GOT3 (cell line): ENCODE measurements around the gene ZGLP1.

Source experiments
- DNase-seq: peaks from one replicate; lab custom pipeline; 2025; ENCODE audit warnings: mixed read lengths; lab: John Stamatoyannopoulos, UW

The ZGLP1 gene

DNA sequence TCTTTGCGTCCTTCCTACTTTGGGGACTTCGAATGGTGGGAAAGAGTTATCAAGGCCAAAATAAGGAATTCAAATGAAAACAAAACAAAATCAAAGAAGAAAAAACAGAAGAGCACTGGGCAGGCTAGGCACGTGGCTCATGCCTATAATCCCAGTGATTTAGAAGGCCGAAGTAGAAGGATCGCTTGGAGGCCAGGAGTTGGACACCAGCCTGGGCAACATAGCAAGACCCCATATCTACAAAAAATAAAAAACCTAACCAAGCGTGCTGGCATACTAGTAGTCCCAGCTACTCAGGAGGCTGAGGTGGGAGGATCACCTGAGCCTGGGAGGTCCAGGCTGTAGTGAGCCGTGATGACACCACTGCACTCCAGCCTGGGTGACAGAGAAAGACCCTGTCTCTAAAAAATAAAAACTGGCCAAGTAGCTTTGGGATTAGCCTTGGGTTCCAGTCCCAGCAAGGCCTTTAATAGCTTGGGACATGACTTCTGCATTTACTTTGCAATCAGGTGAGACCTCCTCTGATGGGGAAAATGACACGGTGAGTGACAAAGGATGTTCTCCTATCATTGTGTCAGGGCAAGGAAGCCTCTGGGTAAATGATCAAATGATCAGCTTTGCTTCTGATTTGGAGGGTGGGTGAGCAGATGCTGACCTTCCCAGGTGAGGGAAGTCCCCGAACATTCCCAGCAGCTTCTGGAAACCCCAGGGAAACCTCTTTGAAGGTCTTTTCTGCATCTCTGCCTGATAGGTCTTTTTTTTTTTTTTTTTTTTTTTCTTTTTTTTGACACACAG lies 31.6 kb downstream of the ZGLP1 start:
- DNase-seq: no peak

DNA sequence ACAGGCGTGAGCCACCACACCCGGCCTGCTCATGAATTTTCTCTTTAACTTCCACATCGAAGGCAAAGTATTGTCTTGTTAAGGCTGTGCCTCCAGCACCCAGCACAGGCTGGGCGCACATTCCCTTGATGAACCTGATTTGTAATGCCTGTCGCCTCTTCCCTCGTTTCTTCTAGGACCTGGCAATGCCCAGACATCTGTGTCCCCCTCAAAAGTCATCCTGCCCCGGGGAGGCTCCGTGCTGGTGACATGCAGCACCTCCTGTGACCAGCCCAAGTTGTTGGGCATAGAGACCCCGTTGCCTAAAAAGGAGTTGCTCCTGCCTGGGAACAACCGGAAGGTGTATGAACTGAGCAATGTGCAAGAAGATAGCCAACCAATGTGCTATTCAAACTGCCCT lies 35.0 kb downstream of the ZGLP1 start:
- DNase-seq: no peak

DNA sequence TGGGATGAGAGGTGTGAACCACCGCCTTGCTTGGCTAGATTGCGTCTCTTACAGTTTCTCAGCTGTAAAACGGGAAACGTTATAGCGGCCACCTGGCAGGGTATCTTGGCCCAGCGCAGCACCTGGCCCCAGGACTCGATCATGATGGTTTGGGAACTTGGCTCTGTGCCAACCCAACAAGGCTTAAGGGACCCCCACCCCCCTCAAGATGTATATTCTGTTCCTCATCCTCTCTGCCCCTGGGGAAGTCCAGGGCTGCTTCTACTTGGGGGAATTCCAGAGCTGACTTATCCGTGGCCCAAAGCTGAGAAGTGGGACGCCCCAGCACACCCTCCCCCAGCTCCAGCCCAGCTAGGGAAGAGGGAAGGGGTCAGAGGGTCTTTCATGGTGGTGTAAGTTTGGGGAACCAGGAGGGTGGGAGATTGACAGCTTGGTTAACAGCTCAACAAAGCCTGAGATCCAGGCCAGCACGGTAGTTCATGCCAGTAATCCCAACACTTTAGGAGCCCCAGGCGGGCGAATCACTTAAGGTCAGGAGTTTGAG lies 38.0 kb downstream of the ZGLP1 start:
- no peak for DNase-seq

DNA sequence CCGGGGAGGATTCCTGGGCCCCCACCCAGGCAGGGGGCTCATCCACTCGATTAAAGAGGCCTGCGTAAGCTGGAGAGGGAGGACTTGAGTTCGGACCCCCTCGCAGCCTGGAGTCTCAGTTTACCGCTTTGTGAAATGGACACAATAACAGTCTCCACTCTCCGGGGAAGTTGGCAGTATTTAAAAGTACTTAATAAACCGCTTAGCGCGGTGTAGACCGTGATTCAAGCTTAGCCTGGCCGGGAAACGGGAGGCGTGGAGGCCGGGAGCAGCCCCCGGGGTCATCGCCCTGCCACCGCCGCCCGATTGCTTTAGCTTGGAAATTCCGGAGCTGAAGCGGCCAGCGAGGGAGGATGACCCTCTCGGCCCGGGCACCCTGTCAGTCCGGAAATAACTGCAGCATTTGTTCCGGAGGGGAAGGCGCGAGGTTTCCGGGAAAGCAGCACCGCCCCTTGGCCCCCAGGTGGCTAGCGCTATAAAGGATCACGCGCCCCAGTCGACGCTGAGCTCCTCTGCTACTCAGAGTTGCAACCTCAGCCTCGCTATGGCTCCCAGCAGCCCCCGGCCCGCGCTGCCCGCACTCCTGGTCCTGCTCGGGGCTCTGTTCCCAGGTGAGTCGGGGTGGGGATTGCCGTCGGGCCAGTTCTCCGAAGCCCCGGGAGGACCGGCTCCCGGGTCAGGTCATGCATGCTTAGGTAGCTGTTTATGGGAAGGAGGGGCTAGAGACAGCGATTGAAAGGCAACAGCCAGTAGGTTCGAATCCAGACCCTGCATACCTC lies 38.8 kb downstream of the ZGLP1 start, which contains the start of gene ICAM1:
Gene ICAM1, plus strand, starts transcription at position 505 of the 779 bp plus-strand sequence. Its CDS starts 40 bp downstream, at position 545.
- DNase-seq: no peak

DNA sequence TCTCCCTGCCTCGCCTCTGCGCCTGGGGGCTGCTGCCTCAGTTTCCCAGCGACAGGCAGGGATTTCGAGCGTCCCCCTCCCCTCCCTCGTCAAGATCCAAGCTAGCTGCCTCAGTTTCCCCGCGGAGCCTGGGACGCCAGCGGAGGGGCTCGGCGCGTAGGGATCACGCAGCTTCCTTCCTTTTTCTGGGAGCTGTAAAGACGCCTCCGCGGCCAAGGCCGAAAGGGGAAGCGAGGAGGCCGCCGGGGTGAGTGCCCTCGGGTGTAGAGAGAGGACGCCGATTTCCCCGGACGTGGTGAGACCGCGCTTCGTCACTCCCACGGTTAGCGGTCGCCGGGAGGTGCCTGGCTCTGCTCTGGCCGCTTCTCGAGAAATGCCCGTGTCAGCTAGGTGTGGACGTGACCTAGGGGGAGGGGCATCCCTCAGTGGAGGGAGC lies 39.4 kb downstream of the ZGLP1 start:
- DNase-seq: no peak

DNA sequence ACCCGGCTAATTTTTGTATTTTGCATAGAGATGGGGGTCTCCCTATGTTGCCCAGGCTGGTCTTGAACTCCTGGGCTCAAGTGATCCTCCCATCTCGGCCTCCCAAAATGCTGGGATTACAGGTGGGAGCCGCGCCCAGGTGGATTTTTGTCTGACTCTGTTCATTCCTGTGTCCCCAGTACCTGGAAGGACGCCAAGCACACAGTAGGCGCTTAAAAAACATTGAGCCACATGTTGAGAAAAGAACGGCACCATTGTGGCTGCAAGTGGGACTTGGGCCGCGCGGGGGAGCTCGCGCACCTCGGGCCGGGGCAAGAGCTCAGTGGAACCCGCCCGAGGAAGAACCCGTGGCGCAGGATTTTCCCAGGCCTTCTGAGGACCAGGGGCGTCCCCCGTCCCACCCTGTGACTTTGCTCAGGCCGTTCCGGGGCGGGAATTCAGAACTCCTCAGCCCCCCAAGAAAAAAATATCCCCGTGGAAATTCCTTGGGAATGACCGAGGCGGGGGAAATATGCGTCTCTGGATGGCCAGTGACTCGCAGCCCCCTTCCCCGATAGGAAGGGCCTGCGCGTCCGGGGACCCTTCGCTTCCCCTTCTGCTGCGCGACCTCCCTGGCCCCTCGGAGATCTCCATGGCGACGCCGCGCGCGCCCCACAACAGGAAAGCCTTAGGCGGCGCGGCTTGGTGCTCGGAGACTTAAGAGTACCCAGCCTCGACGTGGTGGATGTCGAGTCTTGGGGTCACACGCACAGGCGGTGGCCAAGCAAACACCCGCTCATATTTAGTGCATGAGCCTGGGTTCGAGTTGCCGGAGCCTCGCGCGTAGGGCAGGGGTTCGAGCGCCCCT lies 40.1 kb downstream of the ZGLP1 start:
- DNase-seq: peak; percentile 40

DNA sequence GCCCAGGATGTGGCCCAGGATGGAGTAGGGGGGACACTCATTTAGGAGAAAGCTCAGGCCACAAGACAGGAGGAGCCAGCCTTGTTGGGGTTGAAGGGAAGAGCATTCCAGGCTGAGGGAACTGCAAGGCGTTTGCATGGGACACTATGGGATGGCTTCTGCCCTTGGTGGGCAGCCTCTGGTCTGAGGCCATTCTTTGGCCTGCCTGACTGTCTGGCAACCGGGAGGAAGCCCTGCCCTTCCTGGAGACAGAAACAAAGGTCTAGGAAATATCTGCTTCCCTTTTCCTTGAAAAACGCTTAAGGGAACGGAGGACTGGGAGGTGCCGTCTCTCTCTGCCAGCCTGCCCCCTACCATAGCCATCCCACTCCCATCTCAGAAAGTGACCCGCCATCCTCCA lies 41.5 kb downstream of the ZGLP1 start:
- no peak for DNase-seq

DNA sequence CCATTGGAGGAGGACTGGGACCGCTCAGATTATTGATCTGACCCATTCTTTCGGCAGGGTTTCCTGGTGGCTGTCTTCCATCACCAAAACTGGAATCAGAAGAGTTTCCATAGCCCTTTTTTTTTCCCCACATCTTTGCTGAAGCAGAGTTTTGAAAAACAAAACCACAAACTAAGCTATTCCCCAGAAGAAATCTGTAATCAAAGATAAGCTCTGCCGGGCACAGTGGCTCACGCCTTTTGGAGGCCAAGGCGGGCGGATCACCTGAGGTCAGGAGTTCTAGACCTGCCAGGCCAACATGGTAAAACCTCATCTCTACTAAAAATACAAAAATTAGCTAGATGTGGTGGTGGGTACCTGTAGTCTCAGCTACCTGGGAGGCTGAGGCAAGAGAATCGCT lies 42.9 kb downstream of the ZGLP1 start:
- no peak for DNase-seq

DNA sequence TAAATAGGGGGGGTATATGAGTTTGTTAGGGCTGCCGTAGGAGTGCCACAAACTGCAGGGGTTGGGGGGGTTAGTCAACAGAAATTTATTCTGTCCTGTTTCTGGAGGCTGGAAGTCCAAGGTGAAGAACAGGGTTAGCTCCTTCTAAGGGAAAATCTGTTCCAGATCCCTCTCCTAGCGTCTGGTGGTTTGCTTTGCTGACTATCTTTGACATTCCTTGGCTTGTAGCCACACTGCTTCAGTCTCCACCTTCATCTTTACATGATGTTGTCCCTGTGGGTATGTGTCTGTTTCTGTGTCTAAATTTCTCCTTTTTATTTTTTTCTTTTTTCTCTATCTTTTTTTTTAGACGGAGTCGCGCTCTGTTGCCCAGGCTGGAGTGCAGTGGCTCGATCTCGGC lies 46.8 kb downstream of the ZGLP1 start:
- no peak for DNase-seq

DNA sequence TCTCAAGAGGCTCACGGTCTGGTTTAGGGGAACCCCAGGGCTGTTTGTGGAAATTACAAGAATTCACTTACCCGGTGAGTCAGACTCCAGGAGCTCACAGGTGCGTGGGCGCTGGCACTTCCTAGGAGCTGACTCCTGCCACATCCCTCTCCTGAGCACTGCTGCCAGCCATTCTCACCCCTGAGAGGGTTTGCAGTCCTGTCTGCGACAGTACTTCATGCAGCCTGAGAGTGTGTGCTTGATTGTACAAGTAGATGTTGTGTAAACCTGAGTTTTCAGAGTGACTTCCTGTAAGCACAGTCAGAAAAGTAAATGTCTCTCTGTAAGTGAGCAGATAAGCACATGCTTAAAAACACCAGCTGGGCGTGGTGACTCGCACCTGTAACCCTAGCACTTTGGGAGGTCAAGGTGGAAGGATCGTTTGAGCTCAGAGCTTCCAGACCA lies 49.5 kb downstream of the ZGLP1 start:
- DNase-seq: no peak

DNA sequence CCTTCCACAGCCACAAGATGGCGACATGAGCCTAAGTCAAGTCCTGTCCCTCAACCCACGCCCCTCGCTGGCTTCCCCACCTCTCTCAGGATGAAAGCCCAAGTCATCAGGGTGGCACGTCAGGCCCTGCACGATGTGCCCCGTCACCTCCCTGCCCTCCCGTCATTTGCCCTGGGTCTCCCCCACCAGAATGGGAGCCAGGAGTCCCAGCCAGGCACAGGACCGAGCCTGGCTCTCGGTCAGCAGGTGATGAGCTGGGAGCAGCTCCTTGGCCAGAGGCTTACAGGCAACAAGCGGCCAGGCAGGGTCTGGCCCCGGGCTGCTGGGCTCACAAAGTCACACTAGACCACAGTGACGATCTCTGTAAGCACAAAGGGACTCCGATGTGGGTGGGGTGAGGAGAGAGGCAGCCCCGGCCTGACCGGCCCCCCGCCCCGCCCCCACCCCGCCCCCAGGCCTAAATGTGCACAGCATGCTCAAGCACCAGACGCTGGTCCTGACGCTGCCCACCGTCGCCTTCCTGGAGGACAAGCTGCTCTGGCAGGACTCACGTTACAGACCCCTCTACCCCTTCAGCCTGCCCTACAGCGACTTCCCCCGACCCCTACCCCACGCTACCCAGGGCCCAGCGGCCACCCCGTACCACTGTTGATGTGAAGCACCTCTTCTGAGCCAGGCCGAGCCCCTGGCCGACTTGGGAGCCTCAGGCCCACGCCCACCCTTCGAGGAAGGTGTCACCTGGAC lies 50.3 kb downstream of the ZGLP1 start:
- no peak for DNase-seq

DNA sequence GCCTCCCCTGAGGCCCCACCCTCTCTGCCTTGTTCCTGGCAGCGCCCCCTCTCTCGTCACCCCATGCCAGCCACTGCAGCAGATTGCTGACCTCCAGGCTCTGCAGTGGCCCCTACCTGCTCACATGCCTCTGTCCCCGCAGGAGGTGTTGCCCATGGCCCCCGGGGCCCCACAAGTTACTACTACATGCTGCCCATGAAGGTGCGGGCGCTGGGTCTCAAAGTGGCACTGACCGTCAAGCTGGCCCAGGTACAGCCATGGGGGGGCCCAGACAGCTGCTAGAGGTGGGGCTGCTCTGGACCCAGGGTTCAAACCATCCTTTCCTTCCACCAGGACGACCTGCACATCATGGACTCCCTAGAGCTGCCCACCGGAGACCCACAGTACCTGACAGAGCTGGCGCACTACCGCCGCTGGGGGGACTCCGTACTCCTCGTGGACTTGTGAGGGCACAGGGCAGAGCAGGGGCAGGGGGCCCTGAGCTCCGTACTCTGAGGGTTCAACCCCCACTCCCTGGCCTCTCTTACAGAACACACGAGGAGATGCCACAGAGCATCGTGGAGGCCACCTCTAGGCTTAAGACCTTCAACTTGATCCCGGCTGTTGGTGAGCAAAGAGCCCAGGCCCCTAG lies 51.4 kb downstream of the ZGLP1 start:
- no peak for DNase-seq

DNA sequence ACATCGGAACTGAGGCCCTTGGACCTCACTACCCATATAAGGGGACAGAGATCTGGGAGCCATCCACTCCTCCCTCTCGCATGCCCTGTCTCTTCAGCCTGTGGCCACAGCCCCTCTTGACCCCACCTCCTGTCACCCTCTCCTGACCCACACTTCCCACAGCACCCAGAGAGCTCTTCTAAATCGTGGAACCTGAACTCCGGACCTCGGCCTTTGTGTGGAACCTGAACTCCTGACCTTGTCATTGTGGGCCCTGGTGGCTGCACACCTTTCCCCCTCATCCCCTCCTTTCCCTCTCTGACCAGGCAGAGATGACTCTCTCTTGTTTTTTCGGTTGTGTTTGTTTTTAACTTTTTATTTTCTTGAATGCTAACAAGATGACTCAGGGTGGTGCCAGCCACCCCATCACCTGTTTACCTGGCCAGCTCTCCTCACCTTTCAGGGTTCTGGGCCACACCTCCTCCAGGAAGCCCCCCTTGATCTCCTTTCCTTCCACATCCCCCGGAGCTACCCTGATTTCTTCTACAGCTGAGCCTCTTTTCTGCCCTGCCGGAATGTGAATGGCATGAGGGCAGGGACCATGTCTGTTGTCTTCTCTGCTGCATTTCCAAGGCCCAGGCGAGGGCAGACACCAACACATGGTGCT lies 52.5 kb downstream of the ZGLP1 start:
- DNase-seq: no peak

DNA sequence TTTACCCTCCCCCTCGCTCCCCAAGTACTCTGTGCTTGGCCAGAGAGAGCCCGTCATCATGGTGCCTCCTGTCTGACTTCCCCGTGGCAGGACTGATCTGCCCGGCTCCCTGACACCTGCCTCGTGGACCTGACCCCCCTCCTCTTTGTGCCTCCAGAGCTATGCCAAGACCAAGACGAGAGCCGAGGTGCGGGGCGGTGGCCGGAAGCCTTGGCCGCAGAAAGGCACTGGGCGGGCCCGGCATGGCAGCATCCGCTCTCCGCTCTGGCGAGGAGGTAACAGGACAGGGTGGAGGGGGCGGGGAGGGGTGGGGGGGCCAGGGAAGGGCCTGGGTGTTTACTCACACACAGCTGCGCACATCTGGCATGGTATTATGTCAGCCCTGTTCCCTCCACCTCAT lies 53.1 kb downstream of the ZGLP1 start:
- DNase-seq: no peak

DNA sequence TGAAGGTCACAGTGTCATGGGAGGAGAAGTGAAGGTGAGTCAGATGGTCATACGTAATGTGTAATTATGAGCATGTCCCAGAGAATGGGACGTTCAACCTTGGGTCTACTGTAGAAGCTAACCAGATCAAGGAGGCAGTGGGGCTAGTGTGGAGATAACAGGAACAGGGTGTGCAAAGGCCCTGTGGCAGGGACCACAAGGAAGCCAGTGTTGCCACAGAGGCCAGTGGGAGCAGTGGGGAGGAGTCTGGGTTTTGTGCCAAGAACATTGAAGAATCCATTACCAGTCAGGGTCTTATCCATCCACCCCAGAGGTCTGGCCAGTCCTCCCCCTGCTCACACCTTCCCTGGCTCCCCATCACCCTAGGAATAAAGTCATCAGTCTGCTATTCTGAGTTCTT lies 54.3 kb downstream of the ZGLP1 start:
- DNase-seq: no peak
